ENCODE measurements around the gene FAXDC2.

Gene FAXDC2

DNA sequence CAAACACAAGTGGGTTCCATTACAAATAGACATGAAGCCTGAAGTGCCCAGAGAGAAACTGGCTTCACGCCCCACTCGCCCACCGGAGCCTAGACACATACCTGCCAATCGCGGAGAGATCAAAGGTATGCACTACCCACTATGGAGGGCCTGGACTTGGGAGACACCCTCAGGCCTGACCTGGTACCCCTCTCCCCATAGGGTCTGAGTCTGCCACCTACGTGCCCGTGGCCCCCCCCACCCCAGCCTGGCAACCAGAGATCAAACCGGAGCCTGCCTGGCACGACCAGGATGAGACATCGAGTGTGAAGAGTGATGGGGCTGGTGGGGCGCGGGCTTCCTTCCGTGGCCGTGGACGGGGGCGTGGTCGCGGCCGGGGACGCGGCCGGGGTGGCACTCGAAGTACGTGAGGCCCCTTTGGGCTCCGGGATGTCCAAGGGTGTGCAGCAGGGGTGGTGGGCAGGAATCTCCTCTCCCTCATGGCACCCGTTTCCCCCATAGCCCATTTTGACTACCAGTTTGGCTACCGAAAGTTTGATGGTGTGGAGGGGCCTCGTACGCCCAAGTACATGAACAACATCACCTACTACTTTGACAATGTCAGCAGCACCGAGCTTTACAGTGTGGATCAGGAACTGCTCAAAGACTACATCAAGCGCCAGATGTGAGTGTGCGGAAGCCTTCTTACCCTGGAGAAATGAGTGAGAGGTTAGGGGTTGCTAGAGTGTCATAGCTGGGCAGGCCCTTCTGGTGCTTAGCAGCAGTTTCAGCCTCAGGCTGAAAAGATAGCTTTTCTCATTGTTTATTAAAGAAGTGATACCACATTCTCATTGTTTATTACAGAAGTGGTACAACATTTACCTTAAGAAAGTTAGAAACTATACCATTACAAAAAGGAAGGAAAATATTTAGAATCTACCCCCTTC lies 56.5 kb downstream of the FAXDC2 start:
- no peak for DNase-seq

DNA sequence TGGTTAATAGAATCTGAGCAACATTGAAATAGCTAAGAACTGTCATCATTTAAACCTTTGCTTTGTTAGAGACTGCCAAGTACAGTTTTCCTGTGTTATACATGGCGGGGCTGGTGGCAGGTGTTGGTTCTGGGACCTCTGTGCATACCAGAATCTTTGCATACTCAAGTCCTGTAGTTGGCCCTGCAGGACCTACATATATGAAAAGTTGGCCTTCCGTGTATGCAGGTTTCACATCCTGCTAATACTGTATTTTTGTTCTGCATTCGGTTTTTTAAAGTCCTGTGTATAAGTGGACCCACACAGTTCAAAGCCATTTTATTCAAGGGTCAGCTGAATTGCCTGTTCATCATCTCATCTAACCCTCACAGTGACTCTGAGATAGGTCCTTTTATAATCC lies 58.9 kb downstream of the FAXDC2 start:
- no peak for DNase-seq

DNA sequence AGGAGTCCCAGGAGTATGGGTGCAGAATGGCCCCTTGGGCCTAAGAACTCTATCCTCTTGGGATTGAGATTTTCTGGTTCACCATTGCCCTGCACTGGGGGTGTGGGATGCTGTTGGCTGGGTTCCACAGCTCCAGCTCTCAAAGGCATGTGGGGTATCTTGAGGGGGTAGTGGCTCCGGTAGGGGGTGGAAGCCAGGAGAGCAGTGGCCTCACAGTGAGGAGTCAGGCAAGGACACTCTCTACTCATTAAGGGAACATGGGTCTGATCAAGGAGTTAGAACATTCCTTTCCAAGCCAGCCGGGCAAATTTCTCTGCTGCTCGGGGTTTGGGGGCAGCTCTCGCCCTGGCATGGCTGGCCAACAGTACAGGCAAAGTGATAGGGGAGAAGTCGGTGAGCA lies 62.2 kb downstream of the FAXDC2 start:
- DNase-seq = no peak

DNA sequence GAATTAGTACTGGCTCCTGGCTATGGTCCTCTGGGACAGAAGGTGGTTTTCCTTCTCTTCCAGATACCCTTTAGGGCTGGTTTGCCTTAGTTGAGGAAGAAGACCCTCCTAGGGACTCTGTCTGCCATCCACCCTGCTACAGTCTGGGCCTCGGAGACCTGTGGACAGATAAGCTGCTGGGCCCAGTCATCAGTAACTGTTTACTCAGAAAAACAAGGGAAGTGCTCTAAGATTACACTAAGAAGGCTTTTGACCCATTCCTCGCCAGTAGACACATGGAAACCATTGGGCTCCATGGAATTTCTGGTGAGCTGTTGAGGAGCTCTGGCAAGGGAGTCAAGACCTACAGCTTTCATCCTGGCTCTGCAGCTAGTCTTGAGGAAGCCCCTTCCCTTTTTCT lies 64.0 kb downstream of the FAXDC2 start:
- DNase-seq = no peak

DNA sequence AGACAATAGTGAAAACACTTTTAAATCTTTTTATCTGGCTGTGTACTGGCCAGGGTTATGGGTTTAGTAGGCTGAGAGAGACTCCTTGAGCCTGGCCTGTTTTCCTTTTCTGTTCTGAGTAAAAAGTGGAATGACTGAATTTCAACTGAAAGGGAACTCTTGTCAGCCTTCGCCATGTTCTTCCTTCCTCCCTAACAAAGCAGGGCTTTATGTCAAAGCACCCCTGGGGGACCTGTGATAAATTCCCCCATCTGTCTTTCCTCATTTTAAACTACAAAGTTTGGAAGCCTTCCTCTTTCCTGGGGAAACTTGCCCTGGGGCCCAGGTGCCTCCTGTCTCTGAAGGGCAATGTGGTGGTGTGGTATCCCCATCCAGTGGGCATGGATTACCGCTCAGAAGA lies 65.5 kb downstream of the FAXDC2 start:
- no peak for DNase-seq

DNA sequence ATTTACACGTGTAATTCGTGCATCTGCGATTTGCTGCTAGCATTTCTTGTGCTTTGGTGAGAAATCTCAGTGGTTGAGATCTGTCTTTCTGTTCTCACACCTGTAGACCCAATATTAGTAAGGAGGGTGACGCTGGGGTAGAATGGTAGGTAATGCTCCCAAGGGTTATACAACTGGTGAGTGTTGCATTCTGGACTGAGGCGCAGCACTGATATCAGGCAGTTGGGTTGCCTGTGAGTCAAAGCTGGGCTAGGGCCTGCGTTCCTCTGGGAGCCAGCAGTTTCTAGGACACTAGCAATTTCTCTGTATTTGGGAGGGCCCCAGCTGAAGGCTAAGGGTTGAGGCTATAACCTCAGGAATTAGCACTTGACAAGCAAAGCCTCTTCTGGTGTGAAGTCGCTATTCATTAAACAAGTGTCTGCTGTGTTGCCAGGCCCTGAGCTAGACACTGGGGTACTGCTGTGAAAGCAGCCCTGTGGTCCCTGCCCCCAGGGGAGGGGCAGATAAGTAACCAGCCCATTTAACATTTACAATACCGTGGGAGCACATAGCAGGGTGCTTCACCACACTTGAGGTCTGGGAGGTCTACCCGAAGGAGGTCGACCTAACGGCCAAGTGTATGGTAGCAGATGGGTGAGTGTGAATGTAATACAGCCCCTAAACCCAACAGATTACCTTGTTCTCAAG lies 66.5 kb downstream of the FAXDC2 start:
- DNase-seq = no peak

DNA sequence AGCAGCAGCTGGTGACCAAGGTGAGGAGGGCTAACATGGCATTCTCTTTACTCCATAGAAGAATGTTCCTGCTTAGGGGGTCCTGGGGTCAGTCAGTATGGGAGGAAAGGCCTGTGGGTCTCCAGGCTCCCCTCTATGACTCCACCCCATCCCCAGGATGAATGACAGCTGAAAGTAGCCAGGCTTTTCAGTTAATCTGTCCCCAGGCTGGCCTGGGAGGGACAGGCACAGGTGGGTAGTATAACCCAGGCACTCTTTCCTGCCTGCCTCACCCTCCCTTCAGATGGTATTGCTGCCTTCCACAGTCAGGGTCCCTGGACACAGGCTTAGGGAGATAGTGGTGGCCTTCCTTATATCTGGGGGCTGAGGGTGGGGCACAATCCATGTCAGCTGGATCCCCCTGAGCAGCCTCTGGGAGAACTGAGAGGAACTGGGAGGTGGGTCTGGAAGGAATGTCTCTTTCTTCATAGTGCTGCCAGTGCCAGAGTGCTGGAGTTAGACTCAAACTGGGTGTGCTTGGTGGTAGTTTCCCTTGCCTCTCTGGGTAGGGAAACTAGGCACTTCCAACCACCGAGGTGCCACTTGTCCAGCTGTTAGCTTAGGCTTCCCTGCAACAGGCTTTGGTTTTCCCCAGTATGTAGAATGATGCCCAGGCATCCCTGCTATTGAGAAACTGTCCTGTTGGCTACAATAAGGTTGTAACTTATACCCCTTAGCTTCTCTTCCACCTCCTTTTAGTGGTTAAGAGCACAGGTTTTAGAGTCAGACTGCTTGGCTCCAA lies 67.4 kb downstream of the FAXDC2 start:
- DNase-seq = no peak

DNA sequence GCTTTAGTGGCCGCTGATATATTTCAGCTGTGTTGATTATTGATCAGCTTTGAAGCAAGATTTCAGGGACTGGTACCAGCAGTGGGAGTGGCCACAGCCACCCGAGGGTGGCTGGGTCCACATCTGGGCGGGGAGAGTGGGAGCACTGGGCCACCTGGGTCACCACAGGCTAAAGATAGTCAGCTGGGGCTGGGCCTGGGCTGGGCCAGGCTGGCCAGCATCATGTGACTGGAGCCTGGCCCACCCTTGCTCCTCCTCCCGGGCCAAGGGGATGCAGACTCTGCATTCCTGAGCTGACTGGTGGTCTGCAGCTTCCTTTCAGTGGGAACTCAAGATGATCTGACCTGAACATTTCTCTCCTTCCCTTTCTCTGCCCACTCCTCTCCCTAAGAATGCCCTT lies 68.1 kb downstream of the FAXDC2 start:
- no peak for DNase-seq

DNA sequence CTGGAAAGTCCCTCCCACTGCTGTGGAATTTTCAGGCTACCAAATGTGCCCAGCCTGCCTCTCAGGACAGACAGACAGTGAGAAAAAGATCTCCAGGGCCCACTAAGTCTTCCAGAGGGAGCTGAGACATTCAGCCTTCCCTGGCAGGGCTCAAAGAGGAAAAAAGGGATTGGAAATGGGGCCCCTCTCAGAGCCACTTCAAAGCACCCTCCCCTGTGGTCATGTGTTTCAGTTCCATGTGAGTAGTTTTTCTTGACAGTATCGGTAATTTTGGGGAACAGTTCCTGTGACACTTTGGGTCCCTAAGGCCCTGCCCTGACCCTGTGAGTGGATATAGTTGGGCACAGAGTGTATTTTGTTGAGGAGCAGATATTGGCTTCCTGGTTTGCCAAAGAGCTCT lies 70.3 kb downstream of the FAXDC2 start:
- DNase-seq = no peak

DNA sequence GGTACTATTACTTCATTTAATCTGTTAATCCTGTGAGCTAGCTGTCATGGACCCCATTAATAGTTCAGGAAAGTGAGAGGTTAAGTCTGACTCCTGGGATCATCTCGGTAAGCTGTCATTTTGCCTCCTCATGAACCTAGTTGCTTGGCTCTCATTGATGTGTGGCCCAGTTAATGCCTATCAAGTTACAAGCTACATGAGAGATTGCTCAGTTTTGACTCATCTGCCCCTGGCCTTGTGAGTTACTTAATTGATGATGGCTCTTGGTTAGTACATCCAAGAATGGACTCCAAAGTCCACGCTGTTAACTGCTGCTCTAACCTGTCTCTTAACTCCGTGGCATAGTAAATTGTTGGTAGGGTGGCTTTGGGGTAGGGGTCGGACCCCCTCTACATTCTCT lies 71.3 kb downstream of the FAXDC2 start:
- DNase-seq = no peak

DNA sequence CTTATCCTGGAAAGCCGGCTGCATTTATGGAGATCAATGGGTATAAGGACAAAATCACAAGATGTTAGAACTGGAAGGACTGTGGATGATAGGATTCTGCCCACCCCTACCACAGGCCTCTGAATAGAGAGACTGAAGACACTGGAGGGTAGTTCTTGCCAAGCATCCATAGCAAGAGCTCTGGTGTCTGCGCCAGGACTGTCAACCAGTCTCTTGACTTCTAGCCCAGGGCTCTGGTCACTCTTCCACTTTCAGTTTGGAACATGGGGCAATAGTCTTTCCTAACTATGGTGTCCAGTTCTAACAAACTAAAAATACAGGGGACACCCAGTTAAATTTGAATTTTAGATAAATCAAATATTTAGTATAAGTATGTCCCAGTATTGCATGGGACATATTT lies 71.9 kb downstream of the FAXDC2 start:
- no peak for DNase-seq

DNA sequence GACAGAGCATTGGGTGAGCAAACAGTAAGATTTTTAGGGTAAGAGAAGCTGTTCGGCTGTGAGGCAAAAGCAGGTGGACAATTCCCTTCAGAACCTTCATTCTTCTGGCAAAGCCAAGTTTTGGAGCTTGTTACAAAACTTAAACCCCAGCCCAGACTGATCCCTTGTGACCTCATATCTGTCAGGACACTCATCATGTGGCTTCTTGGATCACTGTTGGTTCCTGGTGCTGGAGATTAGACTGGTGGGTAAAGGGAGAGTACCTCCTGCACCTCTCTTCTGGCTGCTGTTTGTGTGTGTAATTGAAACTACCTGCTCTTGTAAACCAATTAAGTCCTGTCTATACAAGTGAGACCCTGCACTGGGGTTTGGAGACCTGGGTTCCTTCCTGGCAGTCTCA lies 74.2 kb downstream of the FAXDC2 start:
- DNase-seq = no peak

DNA sequence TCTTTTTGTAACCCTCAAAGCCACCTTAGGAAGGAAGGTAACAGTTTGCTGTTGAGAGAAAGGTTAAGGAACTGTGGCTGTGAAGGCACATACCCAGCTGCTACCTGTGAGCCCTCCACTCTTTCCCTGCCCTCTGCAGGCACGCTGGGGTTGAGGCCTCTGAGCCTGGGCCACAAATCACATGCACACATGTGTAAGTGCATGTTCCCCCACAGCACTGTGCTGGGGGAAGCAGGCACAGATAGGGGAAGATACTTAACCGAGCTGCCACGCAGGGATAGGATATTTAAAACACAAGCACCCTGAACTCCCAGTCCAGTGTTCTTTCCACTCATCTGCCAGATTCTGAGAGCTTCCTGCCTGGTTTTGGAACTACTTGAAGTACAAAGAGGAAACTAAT lies 77.1 kb downstream of the FAXDC2 start:
- no peak for DNase-seq

DNA sequence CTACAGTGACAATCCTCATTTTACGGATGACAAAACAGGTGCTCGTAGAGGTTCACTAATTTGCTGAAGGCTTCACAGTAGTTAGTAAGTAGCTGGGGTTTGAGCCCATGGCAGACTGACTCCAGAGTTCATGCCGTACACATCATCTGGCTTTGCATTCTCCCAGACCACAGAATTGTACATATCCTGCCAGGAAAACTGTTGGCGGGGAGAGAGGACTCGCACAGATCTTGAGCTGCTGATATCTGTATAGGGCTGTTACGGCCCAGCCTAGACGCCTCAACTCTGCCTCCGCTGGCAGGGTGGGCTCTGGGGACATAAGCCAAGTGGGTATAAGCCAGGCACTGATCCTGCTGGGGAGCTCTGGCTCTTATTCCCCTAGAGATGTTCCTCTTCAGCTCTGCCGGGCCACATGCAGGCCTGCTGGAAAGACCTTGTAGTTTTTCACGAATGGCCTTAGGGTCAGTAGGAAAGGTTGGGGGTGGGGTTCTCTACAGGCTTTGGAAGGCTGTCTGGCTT lies 79.0 kb downstream of the FAXDC2 start:
- no peak for DNase-seq

DNA sequence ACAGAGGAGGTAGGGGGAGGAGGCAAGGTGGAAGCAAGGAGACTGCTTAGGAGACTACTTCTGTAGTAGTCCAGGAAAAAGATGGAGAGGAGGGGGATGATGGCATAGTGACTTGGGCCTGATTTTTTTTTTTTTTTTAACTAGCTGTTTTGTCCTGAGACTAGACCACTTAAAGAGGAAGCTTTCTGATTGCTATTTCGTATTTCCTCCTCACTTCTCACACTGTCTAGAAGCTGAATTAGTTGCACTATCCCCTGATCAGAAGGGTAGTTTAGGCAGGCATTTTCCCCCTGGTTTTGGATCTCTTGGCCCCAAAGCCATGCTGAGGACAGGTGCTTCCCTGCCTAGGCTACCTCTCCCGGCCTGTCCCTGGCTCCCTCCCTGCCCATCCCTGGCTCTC lies 80.3 kb downstream of the FAXDC2 start:
- DNase-seq = no peak

Data from NCI-H1930 (cell line).